HepG2 (cell line): ENCODE results near the gene CSTF1. TPM values are rescaled to one million over a fixed set of nuclear protein-coding genes. Genes with fewer than 3 reads are reported as not detected.

Experiments
- BRD4 ChIP-seq: sonication (generic); formaldehyde crosslinking; IDR thresholded peaks from 2 replicates; pipeline ENCODE4 v1.4.0; 2020; ENCODE audit warnings: missing genetic modification reagents
- HINFP ChIP-seq: sonication (generic); formaldehyde crosslinking; IDR thresholded peaks from 2 replicates; pipeline ENCODE4 v1.4.0; 2020; ENCODE audit warnings: low read depth, mild to moderate bottlenecking, missing genetic modification reagents
- HNF1A ChIP-seq, 2 experiments: sonication (generic) in 1 of 2; formaldehyde crosslinking in 1 of 2; IDR thresholded peaks; 2 replicates each; pipeline versions ENCODE4 v1.4.0 to v1.6.1; 2016 to 2020; ENCODE audit warnings: borderline replicate concordance in 1 of 2, low read depth in 1 of 2, mild to moderate bottlenecking in 1 of 2, missing genetic modification reagents in 1 of 2
- RBFOX2 ChIP-seq: fragments of 200-400 bp; formaldehyde crosslinking; IDR thresholded peaks from 2 replicates; pipeline ENCODE4 v1.6.1; 2017; ENCODE audit warnings: low read depth, mild to moderate bottlenecking, low read length
- ZFX ChIP-seq: sonication (generic); formaldehyde crosslinking; IDR thresholded peaks from 2 replicates; pipeline ENCODE4 v1.4.0; 2020; ENCODE audit warnings: mild to moderate bottlenecking, low read depth, missing genetic modification reagents, moderate library complexity
- ZNF160 ChIP-seq: sonication (generic); formaldehyde crosslinking; IDR thresholded peaks from 2 replicates; pipeline ENCODE4 v1.8.0; 2022; ENCODE audit warnings: mild to moderate bottlenecking, inconsistent platforms, missing genetic modification reagents
- ZNF343 ChIP-seq: sonication (generic); formaldehyde crosslinking; IDR thresholded peaks from 2 replicates; pipeline ENCODE4 v1.4.0; 2020; ENCODE audit warnings: mild to moderate bottlenecking, missing genetic modification reagents
- ZNF580 ChIP-seq: IDR thresholded peaks from 2 replicates; pipeline ENCODE4 v1.6.1; 2016; ENCODE audit warnings: low read depth, borderline replicate concordance
- ZNF703 ChIP-seq: sonication (generic); formaldehyde crosslinking; IDR thresholded peaks from 2 replicates; pipeline ENCODE4 v1.5.1; 2020; ENCODE audit warnings: missing genetic modification reagents, mild to moderate bottlenecking, moderate library complexity, borderline replicate concordance
- ZNF790 ChIP-seq: sonication (generic); formaldehyde crosslinking; IDR thresholded peaks from 2 replicates; pipeline ENCODE4 v1.8.0; 2022; ENCODE audit warnings: missing genetic modification reagents, mild to moderate bottlenecking, borderline replicate concordance
- ZNF841 ChIP-seq: sonication (generic); formaldehyde crosslinking; IDR thresholded peaks from 2 replicates; pipeline ENCODE4 v1.8.1; 2023; ENCODE audit warnings: missing genetic modification reagents, borderline replicate concordance
- polyA plus RNA-seq, 8 experiments: library from polyadenylated mRNA; depleted of rRNA in 3 of 8; stranded (reverse) in 7 of 8; unstranded in 1 of 8; fragments of >200 nt; fragmentation: Illumina TruSeq in 4 of 8; extraction: Trizol in 4 of 8; gene quantifications; 2 replicates each; pipeline versions ENCODE4 v1.2.1 to v1.2.3, GENCODE V29; 2011 to 2016; ENCODE audit warnings: low read depth in 4 of 8, missing spikeins in 1 of 8, mixed read lengths in 1 of 8; ENCODE audit not compliant: insufficient read depth in 1 of 8
- total RNA-seq, 5 experiments: library from RNA; depleted of rRNA; stranded (reverse); fragments of >200 nt; fragmentation: Illumina TruSeq; extraction: Trizol; gene quantifications; 2 replicates each; pipeline ENCODE4 v1.2.3, GENCODE V29; 2016; ENCODE audit warnings: low read depth in 1 of 5
- TF ChIP-seq, protein P1 (sequence below): sonication (generic); formaldehyde crosslinking; IDR thresholded peaks from 2 replicates; pipeline ENCODE4 v1.8.0; 2022; ENCODE audit warnings: mild to moderate bottlenecking, missing genetic modification reagents; ENCODE audit not compliant: insufficient replicate concordance
- TF ChIP-seq, protein P2 (sequence below): IDR thresholded peaks from 2 replicates; pipeline ENCODE4 v1.6.1; 2016; ENCODE audit warnings: missing compliant biosample characterization, missing genetic modification reagents, borderline replicate concordance
- TF ChIP-seq, protein P3 (sequence below): sonication (generic); formaldehyde crosslinking; IDR thresholded peaks from 2 replicates; pipeline ENCODE4 v1.4.0; 2020; ENCODE audit warnings: missing genetic modification reagents

Gene CSTF1
- total and polyA plus RNA-seq, 2 of the 13 experiments (the other 11 are each of a cell fraction or from before 2014, with no cell fraction given) = 70.9 to 100 TPM

DNA sequence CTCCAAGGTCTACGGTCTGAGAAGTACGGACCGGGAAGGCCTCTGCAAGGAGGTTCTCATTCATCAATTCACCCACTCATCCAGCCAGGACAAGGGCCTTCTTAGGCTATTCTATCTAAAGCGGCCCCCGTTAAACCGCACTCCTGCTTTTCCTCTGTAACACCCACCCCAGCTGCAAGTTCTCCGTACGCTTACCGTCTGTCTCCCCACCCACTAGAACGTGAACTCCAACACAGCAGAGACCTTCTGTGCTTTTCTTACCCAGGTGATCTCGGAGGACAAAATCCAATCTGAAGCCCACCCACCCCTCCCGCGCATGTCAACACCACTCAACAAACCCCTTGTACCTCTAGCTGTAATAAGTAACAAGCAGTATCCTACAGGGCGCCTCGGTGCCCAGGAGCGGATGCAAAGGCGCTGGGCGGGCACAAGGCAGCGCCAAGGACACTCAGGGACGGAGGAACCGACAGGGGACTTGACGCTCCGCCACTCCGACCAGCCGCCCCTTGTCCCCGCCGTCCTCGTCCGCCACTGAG, 781 bp upstream of the CSTF1 start (continued):
- no peak for TF ChIP-seq HNF1A (IDR thresholded peaks at IDR 0.05; ENCODE audit: low read depth)
- no peak for TF ChIP-seq HNF1A (CRISPR knock-in tag; IDR thresholded peaks at IDR 0.05; ENCODE audit: borderline replicate concordance)
- TF ChIP-seq ZNF580 (CRISPR knock-in tag) = no peak
- TF ChIP-seq ZNF160 (CRISPR knock-in tag) = no peak
- 0 out of 2 replicates have a peak, but pooled peaks have one; percentile 78 for TF ChIP-seq RBFOX2
- peak; percentile 16; the same call in 1 of the 2 replicates for TF ChIP-seq ZNF343
- TF ChIP-seq, protein P1, sequence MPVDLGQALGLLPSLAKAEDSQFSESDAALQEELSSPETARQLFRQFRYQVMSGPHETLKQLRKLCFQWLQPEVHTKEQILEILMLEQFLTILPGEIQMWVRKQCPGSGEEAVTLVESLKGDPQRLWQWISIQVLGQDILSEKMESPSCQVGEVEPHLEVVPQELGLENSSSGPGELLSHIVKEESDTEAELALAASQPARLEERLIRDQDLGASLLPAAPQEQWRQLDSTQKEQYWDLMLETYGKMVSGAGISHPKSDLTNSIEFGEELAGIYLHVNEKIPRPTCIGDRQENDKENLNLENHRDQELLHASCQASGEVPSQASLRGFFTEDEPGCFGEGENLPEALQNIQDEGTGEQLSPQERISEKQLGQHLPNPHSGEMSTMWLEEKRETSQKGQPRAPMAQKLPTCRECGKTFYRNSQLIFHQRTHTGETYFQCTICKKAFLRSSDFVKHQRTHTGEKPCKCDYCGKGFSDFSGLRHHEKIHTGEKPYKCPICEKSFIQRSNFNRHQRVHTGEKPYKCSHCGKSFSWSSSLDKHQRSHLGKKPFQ (CRISPR knock-in tag) = peak; percentile 73
- TF ChIP-seq ZFX = no peak
- no peak for TF ChIP-seq HINFP
- no peak for TF ChIP-seq ZNF841 (CRISPR knock-in tag)
- TF ChIP-seq ZNF703 = no peak
- no peak for TF ChIP-seq BRD4 (CRISPR knock-in tag)
- TF ChIP-seq, protein P2, sequence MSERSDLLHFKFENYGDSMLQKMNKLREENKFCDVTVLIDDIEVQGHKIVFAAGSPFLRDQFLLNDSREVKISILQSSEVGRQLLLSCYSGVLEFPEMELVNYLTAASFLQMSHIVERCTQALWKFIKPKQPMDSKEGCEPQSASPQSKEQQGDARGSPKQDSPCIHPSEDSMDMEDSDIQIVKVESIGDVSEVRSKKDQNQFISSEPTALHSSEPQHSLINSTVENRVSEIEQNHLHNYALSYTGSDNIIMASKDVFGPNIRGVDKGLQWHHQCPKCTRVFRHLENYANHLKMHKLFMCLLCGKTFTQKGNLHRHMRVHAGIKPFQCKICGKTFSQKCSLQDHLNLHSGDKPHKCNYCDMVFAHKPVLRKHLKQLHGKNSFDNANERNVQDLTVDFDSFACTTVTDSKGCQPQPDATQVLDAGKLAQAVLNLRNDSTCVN (CRISPR knock-in tag) = no peak
- TF ChIP-seq, protein P3, sequence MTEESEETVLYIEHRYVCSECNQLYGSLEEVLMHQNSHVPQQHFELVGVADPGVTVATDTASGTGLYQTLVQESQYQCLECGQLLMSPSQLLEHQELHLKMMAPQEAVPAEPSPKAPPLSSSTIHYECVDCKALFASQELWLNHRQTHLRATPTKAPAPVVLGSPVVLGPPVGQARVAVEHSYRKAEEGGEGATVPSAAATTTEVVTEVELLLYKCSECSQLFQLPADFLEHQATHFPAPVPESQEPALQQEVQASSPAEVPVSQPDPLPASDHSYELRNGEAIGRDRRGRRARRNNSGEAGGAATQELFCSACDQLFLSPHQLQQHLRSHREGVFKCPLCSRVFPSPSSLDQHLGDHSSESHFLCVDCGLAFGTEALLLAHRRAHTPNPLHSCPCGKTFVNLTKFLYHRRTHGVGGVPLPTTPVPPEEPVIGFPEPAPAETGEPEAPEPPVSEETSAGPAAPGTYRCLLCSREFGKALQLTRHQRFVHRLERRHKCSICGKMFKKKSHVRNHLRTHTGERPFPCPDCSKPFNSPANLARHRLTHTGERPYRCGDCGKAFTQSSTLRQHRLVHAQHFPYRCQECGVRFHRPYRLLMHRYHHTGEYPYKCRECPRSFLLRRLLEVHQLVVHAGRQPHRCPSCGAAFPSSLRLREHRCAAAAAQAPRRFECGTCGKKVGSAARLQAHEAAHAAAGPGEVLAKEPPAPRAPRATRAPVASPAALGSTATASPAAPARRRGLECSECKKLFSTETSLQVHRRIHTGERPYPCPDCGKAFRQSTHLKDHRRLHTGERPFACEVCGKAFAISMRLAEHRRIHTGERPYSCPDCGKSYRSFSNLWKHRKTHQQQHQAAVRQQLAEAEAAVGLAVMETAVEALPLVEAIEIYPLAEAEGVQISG (CRISPR knock-in tag) = no peak
- no peak for TF ChIP-seq ZNF790
